ENCODE data around the gene RAD51C. TPM values are rescaled to one million over a fixed set of nuclear protein-coding genes. Genes with fewer than 3 reads are reported as not detected.
"Not testable (repeated sequence)": the region's sequence is repeated elsewhere in the genome, so short reads cannot be mapped to it uniquely, and the experiment has no call there.

RAD51C gene
- total RNA-seq, 4 donors from 2014 or later: 7.1 to 18.3 (median 15.7) TPM

- no peak for ATAC-seq (ENCODE audit: low FRiP score)
- TF ChIP-seq CTCF (IDR thresholded peaks at IDR 0.05): no peak
- no peak for DNase-seq (ENCODE audit: low spot score)
These were observed 42.4 kb downstream of the RAD51C start for GRCh38 chr17:58734811-58735210.

- TF ChIP-seq CTCF (IDR thresholded peaks at IDR 0.05): no peak
- ATAC-seq (ENCODE audit: low FRiP score): peak; percentile 92
These were observed 48.8 kb downstream of the RAD51C start for GRCh38 chr17:58741121-58741625.

GRCh38 chr17:58747674-58748073 is 55.3 kb downstream of the RAD51C start:
- DNase-seq (ENCODE audit: low spot score) (no peak), ATAC-seq (ENCODE audit: low FRiP score) (no peak)
- TF ChIP-seq CTCF (IDR thresholded peaks at IDR 0.05): no peak

More at GRCh38 chr17:58741121-58741625, 48.8 kb downstream of the RAD51C start:
- no peak for DNase-seq (ENCODE audit: low spot score)

GRCh38 chr17:58749627-58750026 is 57.2 kb downstream of the RAD51C start:
- not testable (repeated sequence) for ATAC-seq (ENCODE audit: low FRiP score); DNase-seq (ENCODE audit: low spot score)

- DNase-seq (ENCODE audit: low spot score): no peak
- no peak for ATAC-seq (ENCODE audit: low FRiP score)
- TF ChIP-seq CTCF (IDR thresholded peaks at IDR 0.05): no peak
These were observed 60.6 kb downstream of the RAD51C start for GRCh38 chr17:58753026-58753425.

- no peak for DNase-seq (ENCODE audit: low spot score)
- no peak for TF ChIP-seq CTCF (IDR thresholded peaks at IDR 0.05)
- ATAC-seq (ENCODE audit: low FRiP score): no peak
These were observed 62.8 kb downstream of the RAD51C start for GRCh38 chr17:58755269-58755576.

GRCh38 chr17:58755577-58756245 is 63.3 kb downstream of the RAD51C start, which contains the start of gene PPM1E:
Gene PPM1E (plus strand): TSS chr17:58755854.
- ATAC-seq (ENCODE audit: low FRiP score) (peak; percentile 83), DNase-seq (ENCODE audit: low spot score) (no peak)
- no peak for TF ChIP-seq CTCF (IDR thresholded peaks at IDR 0.05)

Data from omental fat pad (tissue), 4 donors.